SU-DHL-6 (cell line): ENCODE results near the gene NDUFC1.

ENCODE experiments used
- H2AFZ ChIP-seq: fragments of 200-600 bp; sonication (generic); 2 replicates; pipeline ENCODE4 v1.6.1; 2014; ENCODE audit warnings: low read depth, mild to moderate bottlenecking, moderate library complexity, mixed read lengths, antibody characterized with exemption, low read length; ENCODE audit not compliant: severe bottlenecking
- H3F3A ChIP-seq: fragments of 200-600 bp; shearing (Covaris generic); 2 replicates; pipeline ENCODE4 v1.6.0; 2016; ENCODE audit warnings: antibody characterized with exemption, mild to moderate bottlenecking; ENCODE audit not compliant: insufficient read depth
- H3K27ac ChIP-seq: fragments of 200-600 bp; sonication (generic); 2 replicates; pipeline ENCODE4 v1.5.1; 2016; ENCODE audit warnings: low read depth, mild to moderate bottlenecking, low read length, moderate library complexity, mixed read lengths
- H3K27me3 ChIP-seq: fragments of 200-600 bp; sonication (generic), shearing (Covaris generic); 2 replicates; pipeline ENCODE4 v1.6.0; 2014; ENCODE audit warnings: mild to moderate bottlenecking, low read length
- H3K36me3 ChIP-seq: fragments of 200-600 bp; sonication (generic); 2 replicates; pipeline ENCODE4 v1.6.1; 2014; ENCODE audit warnings: mild to moderate bottlenecking, low read length, mixed read lengths
- H3K4me2 ChIP-seq: fragments of 300-600, 200-600 bp; shearing (Covaris generic), sonication (generic); 2 replicates; pipeline ENCODE4 v1.6.0; 2014; ENCODE audit warnings: low read length, low read depth, mild to moderate bottlenecking; ENCODE audit not compliant: poor library complexity, severe bottlenecking
- H3K4me3 ChIP-seq: fragments of 200-600 bp; sonication (generic); 2 replicates; pipeline ENCODE4 v1.5.1; 2014; ENCODE audit warnings: antibody characterized with exemption, low read length, mild to moderate bottlenecking, mixed read lengths; ENCODE audit not compliant: insufficient read depth, poor library complexity, severe bottlenecking
- H3K79me2 ChIP-seq: fragments of 200-600 bp; sonication (generic); 2 replicates; pipeline ENCODE4 v1.6.1; 2014; ENCODE audit warnings: mild to moderate bottlenecking, low read length, moderate library complexity; ENCODE audit not compliant: insufficient read depth
- H3K9ac ChIP-seq: fragments of 200-600 bp; sonication (generic); 2 replicates; pipeline ENCODE4 v1.7.0; 2014; ENCODE audit warnings: mild to moderate bottlenecking, low read length
- H3K9me2 ChIP-seq: fragments of 200-600 bp; sonication (generic); replicated peaks from 2 replicates; pipeline ENCODE4 v1.6.1; 2014; ENCODE audit warnings: low read length; ENCODE audit not compliant: insufficient read depth
- H3K9me3 ChIP-seq: fragments of 200-600 bp; sonication (generic); 2 replicates; pipeline ENCODE4 v1.6.1; 2014; ENCODE audit warnings: low read length, mixed read lengths; ENCODE audit not compliant: insufficient read depth
- H4K20me1 ChIP-seq: fragments of 200-600 bp; sonication (generic); 2 replicates; pipeline ENCODE4 v1.6.1; 2014; ENCODE audit warnings: low read depth, mild to moderate bottlenecking, antibody characterized with exemption, low read length, moderate library complexity, mixed read lengths
- EZH2phosphoT487 ChIP-seq: fragments of 200-600 bp; sonication (generic), shearing (Covaris generic); conservative IDR thresholded peaks from 2 replicates; pipeline ENCODE4 v1.6.1; 2018; ENCODE audit warnings: mild to moderate bottlenecking, antibody characterized with exemption, low read length, moderate library complexity, mixed read lengths
- TF ChIP-seq, protein P1 (sequence below): fragments of 200-600 bp; sonication (generic); IDR thresholded peaks from one replicate; pipeline ENCODE4 v1.5.1; 2017; ENCODE audit warnings: antibody characterized with exemption, mild to moderate bottlenecking, low read length, moderate library complexity; ENCODE audit not compliant: insufficient read depth, poor library complexity, severe bottlenecking

NDUFC1 gene

DNA sequence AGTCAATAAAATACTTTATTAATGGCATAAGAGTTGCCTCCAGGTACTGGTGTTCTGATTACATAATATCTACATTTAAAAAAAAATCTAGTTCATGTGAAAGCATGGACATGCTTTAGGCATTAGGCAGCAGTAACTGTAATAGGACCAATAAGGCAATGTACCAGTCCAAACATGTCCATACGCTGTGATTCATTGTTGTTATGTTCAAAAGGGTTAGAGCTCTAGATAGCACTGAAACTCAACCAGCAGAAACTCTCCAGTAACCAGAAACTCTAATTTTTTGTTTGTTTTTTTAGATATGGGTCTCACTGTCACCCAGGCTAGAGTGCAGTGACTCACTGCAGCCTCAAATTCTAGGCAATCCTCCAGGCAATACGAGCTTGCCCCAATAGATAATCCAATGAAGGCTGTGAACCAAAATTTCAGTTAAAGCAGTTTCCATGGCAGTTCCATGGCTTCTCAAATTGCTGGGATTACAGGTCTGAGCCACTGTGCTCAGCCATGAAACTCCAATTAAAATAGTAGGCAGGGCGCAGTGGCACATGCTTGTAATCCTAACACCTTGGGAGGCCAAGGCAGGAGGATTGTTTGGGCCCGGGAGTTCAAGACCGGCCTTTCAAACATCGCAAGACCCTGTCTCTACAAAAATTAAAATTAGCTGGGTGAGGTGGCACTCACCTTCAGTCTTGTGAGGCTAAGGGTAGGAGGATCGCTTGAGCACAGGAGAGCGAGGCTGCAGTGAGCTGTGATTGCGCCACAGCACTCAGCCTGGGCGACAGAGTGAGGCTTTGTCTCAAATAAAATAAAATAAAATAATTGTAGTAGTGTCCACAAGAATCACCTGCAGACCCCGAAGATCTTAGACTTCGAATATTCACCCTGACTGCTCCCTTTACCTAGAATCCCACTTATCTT is 58.6 kb downstream of the NDUFC1 start:
- H3K9me2 ChIP-seq = no peaks in the 10 kb centered on the region
- no peaks in the 10 kb centered on the region for H4K20me1 ChIP-seq
- no peak overlapping the region for H3K4me2 ChIP-seq
- no peak for TF ChIP-seq EZH2phosphoT487
- TF ChIP-seq, protein P1, sequence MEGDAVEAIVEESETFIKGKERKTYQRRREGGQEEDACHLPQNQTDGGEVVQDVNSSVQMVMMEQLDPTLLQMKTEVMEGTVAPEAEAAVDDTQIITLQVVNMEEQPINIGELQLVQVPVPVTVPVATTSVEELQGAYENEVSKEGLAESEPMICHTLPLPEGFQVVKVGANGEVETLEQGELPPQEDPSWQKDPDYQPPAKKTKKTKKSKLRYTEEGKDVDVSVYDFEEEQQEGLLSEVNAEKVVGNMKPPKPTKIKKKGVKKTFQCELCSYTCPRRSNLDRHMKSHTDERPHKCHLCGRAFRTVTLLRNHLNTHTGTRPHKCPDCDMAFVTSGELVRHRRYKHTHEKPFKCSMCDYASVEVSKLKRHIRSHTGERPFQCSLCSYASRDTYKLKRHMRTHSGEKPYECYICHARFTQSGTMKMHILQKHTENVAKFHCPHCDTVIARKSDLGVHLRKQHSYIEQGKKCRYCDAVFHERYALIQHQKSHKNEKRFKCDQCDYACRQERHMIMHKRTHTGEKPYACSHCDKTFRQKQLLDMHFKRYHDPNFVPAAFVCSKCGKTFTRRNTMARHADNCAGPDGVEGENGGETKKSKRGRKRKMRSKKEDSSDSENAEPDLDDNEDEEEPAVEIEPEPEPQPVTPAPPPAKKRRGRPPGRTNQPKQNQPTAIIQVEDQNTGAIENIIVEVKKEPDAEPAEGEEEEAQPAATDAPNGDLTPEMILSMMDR = no peak
- H3K4me3 ChIP-seq = no peak overlapping the region
- no peak overlapping the region for H3K9ac ChIP-seq
- no peak overlapping the region for H3K27ac ChIP-seq
- H3K36me3 ChIP-seq = no peaks in the 10 kb centered on the region
- H2AFZ ChIP-seq = no peak overlapping the region
- no peaks in the 10 kb centered on the region for H3K79me2 ChIP-seq
- H3K9me3 ChIP-seq = no peaks in the 10 kb centered on the region
- H3K27me3 ChIP-seq = no peaks in the 10 kb centered on the region
- H3F3A ChIP-seq = no peaks in the 10 kb centered on the region

DNA sequence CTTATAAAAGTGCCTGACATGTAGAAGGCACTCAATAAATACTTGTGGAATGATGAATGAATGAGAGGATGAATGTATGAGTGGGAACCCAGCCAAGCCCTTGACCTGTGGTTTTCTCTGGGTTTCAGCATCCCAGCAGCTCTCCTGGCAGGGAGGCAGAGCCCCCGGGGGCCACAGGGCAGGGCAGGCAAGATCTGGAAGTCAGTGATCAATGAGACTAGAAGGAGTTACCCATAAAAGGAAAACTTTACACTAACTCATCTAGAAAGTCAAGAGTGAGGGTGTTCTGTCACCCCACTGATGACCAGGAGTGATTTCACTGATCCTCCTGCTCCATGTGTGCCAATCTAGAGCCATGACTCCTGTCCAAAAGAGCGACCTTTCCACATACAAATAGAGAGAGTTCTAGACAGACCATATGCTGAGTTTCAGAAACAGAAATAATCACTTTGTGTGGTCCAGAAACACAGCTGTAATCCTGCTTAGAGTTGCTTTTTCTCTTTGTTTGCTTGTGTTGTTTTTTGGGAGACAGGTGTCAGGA is 59.7 kb downstream of the NDUFC1 start:
- H3F3A ChIP-seq = no peaks in the 10 kb centered on the region
- no peaks in the 10 kb centered on the region for H3K9me3 ChIP-seq
- H3K9me2 ChIP-seq = no peaks in the 10 kb centered on the region
- H3K36me3 ChIP-seq = no peaks in the 10 kb centered on the region
- no peaks in the 10 kb centered on the region for H3K27me3 ChIP-seq
- H3K4me3 ChIP-seq = no peak overlapping the region
- no peak overlapping the region for H3K9ac ChIP-seq
- no peaks in the 10 kb centered on the region for H3K79me2 ChIP-seq
- no peak overlapping the region for H2AFZ ChIP-seq
- no peaks in the 10 kb centered on the region for H4K20me1 ChIP-seq
- H3K27ac ChIP-seq = no peak overlapping the region
- TF ChIP-seq EZH2phosphoT487 = no peak
- TF ChIP-seq, protein P1 = no peak
- no peak overlapping the region for H3K4me2 ChIP-seq

DNA sequence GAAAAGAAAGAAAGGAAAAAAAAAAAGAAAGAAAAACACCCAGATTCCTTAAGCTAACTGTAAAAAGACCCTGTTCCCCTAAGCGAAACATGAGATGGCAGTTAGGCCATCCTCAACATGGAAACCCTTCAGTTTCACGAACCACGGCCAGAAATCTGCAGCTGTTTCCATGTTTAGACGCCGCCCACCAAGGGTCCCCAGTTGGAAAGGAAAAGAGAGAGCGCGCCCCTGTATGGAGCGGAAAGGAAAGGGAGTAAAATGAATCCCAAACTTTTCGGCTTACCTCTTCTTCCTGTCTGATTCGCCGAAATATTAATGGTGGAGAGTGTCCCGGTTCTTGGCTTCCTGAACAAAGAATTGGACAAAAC is 60.5 kb downstream of the NDUFC1 start:
- TF ChIP-seq EZH2phosphoT487 = no peak
- TF ChIP-seq, protein P1 = no peak

More for the DNA sequence above, 60.5 kb downstream of the NDUFC1 start:
- Histone ChIP-seq H3F3A (no peaks in the 10 kb centered on the region), H3K27me3 (no peaks in the 10 kb centered on the region), H3K9me2 (no peaks in the 10 kb centered on the region), H3K79me2 (no peaks in the 10 kb centered on the region), H3K4me2 (no peak overlapping the region), H3K4me3 (no peak overlapping the region), H2AFZ (no peak overlapping the region), H3K36me3 (no peaks in the 10 kb centered on the region), H4K20me1 (no peaks in the 10 kb centered on the region), H3K9ac (no peak overlapping the region), H3K27ac (no peak overlapping the region), H3K9me3 (no peaks in the 10 kb centered on the region)
